Activated T-helper 1 cell treated with anti-CD3 and anti-CD28 coated beads, Interleukin-2, amount 50 U/mL, for 16 hours (primary cell): ENCODE measurements around the gene DOK7.

Experiments used
- DNase-seq, 2 donors: peaks; one replicate each; pipeline ENCODE4 v3.0.0-alpha.2; 2020; ENCODE audit warnings: low read depth in 1 of 2, low spot score in 1 of 2

Gene DOK7

DNA sequence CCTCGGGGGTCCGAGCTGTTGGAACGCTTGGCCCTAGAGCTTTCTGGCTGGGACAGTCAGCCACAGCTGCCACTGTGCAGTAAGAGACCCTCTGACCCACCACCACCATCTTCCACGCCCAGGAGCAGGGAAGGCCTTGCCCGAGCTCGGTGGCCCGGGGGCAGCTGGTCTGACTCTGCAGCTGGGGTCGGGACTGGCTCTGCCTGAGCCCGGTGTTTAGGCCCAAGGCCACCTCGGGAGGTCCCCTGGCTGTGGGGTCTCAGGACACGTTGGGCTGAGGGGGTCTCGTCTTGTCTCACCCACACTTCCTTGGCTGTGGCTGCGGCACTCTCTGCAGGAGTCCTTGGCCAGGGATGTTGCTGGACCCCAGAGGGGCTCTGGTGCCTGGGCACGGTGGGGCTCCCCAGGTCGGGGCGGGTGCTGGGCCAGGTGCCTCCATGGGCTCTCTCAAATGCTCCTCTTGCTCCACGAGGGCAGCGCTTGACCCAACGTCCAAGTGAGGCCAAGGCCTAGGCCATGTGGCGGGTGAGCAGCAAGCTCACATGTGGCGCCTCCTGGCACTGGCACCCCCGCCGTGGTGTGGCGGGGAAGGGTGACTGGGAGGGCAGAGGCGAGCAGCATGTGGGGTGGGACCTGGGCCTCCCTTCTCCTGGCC lies 22.9 kb downstream of the DOK7 start:
- no peak for DNase-seq

DNA sequence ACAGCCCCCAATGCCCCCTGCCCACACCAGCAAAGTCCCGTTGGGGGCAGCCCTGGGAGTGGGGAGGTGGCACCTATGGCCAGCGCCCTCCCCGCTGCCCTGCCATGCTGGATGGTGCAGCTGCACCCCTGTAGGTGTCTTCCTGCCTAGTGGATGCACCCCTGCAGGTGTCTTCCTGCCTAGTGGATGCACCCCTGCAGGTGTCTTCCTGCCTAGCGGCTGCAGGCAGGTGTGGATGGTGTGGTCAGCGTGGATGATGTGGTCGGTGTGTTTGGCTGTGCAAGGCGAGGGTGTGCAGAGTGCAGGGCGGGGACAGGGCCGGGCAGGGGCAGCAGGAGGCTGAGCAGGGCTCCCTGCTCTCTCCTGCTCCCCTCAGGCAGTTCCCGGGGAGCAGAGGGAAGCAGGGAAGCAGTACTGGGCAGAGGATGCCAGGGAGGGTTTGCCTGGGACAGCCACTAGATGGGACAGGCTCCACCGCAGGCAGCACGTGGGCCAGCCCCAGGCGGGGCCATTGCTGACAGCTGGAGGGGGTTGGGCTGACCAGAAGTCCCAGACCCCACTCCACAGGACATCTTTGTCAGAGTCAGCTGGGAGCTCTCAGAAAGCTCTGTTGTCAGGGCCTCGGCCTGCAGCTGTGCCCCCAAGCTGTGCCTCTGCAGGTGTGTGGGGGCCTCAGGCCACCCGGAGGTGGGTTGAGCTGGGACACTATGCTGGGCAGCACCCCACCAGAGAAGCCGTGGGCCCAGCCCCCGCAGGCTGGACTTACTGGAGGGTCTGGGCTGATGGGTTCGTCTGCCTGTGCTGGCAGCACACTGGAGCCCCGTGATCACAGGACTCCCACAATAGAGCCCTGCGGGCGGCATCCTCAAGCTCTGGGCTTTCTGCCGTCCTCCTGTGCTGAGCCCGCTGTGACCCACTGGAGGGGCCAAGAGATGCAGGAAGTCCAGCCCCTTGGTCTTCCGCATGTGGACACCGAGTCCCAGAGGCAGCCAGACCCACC lies 23.7 kb downstream of the DOK7 start:
- no peak for DNase-seq

DNA sequence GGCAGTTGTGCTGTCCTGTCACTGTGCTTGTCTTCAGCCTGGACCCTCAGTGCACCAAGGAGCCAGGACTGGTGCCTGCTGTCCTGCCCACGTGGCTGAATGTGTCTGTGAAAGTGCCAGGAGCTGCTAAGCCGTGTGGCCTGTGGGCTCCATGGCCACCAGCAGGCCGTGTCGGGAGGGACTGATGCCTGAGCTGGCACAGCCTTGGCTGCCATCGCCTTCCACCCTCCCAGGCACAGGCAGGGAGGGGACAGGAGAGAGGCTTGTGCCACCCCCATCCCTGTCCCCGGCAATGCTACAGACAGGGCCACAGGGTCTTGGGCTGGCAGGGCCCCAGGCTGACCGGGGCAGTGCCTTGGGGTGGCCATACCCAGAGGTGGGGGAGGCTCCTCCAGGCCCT lies 24.8 kb downstream of the DOK7 start:
- no peak for DNase-seq

DNA sequence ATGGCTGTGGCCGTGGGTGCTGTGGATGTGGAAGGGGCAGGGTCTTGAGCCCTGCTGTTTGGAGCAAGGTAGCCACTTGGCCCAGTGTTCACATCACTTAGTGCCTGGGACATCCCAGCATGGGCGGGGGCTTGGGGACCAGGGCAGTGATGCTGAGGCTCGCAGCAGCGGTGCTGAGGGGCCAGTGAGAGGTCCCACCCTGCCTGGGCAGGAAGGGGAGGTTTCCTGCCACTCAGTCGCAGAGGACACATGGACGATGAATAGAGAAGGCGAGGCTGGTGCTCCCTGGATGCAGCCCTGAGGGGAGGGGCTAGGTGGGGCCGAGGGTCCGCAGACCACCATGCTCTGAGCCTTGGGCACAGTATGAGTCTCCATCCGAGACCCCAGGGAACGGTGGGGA lies 25.7 kb downstream of the DOK7 start:
- no peak for DNase-seq

DNA sequence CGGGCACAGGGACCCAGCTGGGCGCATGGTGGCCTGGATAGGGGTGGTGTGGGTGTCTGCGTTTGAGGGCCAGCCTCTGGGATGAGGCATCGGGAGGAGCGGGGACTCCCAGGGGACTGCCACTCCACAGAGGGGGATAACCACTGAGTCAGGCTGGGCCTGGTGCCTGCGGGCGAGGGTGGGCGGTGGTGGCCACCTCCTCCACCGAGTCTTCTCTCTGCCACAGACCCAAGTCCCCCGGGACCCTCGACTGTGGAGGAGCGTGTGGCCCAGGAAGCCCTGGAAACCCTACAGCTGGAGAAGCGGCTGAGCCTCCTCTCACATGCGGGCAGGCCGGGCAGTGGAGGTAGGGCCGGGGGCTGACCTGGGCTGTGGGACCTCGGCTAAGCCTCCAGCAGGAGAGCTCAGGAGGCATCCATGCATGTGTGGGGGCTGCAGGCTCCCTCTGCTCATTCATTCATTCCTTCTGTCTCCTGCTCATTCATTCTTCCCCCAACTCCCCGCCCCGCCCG lies 26.4 kb downstream of the DOK7 start:
- no peak for DNase-seq

DNA sequence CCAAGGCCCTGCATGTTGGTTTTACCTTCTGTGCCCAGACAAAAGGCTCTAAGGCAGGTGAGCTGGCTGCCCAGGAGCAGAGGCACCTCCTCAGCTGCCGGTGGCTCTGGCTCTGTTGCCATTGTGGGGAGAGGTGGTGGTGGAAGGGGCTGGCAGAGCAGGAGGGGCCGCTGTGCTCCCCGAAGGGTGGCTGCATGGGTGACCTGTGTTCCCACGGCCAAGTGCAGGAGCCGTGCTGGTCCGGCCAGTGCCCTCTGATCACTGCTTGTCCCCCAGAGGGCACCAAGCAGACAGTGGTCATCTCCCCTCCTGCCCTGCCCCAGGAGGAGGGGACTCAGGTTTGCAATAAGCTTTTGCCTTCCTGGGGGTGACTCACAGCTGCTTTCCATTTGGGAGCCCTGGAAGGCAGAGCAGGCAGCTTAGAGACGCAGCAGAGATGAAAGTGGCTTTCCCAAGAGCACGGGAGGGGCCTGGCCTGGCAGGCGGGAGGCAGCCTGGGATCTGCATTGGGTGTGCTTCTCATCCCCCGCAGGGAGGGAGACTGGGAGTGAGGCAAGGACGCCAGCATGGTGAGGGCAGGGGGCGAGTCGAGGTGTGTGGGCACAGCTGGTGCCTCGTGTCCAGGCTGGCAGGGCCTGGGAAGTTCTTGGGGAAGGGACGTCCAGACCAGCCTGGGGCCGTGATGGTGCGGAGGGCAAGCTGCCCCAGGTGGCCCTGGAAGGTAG lies 28.7 kb downstream of the DOK7 start:
- no peak for DNase-seq

DNA sequence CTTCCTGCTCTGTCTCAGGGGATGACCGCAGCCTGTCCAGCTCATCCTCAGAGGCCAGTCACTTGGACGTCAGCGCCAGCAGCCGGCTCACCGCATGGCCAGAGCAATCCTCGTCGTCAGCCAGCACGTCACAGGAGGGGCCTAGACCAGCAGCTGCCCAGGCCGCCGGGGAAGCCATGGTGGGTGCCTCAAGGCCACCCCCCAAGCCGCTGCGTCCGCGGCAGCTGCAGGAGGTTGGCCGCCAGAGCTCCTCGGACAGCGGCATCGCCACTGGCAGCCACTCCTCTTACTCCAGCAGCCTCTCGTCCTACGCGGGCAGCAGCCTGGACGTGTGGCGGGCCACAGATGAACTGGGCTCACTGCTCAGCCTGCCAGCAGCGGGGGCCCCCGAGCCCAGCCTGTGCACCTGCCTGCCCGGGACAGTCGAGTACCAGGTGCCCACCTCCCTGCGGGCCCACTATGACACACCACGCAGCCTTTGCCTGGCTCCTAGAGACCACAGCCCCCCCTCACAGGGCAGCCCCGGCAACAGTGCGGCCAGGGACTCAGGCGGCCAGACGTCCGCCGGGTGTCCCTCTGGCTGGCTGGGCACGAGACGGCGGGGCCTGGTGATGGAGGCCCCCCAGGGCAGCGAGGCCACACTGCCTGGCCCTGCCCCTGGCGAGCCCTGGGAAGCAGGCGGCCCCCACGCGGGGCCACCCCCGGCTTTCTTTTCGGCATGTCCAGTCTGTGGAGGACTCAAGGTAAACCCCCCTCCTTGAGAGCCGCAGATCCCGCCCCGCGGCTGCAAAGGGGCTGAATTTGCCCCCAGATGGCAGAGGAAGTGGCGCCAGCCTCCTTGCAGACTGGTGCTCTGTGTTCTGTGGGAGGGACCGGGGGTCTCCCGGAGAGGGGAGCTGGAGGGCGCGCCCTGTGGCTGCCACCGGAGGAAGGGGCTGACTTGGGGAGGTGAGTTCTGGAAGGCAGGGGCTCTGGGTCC lies 29.9 kb downstream of the DOK7 start:
- DNase-seq: no peak

DNA sequence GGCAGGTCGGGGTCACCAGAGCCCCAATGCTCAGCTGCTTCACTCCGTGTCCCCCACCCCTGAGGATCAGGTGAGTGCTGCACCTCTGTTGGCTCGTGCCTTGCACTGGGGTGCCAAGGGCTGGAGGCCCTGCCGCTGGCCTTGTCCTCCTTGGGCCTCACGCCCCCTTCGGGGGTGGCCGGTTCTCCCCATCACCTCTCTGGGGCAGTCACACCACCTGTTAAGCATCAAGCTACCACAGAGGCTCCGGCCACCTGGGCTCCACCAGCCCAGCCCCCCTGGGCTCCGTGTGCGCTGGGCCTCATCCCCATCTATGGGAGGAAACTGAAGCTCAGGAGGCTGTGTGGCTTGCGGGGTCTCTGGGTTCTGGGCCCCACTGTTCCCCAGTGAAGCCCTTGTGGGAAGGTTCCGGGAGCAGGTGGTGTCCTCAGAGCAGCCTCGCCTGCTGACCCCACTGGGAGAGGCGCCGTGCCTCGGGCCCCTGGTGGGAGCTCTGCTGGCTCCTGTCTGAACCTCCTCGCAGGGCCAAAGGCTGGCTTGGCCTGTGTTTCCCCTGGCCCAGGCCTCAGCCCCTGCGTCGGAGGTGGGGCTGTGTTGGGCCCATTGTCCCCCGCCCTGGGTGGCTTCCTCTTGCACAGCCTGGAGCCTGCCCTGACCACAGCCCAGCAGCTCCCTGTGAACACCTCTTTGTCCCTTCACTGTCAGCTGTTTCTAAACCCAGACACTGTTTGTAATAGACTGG lies 30.8 kb downstream of the DOK7 start:
- no peak for DNase-seq

DNA sequence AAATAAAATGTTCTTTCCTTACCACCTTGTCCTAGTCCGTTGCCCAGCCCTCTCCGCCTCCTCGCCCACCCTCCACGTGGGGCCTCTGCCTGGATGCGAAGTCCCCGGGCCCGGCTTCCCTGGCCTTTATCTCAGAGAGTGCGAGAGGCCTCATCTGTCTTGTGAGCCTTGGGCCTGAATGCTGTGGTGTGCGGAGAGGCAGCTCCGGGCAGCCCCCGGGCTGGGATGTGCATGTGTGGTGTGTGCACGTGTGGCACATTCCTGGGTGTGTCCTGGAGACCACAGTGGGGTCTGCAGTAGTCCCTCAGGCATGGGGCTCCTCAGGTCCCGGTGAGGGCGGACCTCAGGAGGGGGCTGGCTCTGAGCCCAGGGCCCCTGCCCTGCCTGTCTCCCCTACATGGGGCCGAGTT lies 31.4 kb downstream of the DOK7 start:
- DNase-seq: no peak

DNA sequence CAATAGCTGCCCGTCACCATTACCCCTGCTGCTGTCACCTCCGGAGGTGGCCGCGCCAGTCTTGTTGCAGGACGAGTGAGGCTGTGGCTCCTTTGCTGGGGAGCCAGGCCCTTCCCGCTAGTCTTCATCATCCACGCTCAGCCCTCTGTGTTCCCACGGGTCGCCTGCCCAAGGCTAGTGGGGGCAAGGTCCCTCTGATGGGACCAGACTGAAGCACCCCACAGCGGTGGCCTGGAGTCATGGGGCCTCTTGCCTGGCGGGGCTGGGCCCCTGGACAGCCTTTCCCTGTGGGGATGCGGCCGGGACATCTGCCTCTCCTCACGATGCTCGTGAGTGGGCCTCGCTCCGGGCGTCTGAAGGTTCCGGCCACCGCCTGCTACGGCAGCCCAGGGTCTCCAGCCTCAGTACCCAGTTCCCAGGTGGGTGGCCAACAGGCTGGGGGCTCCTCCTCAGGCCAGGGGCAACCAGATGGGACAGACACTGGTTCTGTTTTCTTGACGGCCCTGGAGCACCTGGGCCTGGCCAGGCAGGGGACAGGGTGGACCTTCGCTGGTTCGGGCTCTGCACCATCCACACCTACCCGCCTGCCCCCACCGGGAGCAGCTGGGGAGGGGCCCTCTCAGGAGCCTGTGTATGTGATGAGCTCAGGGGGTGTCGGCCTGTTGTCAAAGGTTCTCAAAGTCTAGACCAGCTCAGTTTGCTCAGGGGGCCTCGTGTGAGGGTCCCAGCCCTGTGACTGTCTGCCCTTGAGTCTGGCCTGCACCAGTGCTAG lies 32.3 kb downstream of the DOK7 start:
- DNase-seq: no peak

DNA sequence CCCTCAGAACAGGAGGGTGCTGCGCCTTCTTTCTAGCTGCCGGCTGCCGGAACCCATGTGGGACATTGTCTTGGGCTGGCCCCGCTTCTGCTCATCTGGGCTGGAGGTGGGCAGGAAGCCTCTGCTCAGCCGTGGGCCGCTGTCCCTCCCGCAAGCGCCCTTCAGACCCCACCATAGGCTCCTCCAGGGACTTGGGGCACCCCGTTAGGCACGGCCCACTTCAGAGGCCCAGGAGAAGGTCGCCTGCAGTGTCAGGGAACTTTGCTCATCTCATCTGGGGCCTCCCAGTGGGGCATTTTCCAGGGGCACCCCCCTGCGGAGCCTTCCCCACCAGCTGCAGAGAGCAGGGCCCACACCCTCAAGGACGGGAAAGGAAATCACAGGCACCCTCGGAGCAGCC lies 32.9 kb downstream of the DOK7 start:
- no peak for DNase-seq

DNA sequence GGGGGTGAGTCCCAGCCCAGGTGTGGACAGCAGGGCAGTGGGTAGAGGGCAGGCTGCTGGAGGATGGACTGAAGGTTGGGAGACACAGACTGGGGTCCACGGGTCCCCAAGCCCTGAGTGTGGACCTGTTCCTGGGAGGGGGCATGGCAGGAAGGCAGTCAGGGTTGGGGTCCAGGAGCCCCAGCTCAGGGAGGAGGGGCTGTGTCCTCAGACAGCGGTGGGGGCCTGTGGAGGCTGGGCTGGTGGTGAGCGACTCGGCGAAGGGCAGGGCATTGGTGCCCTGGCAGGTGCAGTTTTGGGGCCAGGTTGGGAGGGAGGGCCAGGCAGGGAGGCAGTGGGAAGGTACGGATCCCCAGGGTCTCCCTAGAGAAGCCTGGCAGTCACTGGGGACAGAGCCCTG lies 34.0 kb downstream of the DOK7 start:
- DNase-seq: no peak

DNA sequence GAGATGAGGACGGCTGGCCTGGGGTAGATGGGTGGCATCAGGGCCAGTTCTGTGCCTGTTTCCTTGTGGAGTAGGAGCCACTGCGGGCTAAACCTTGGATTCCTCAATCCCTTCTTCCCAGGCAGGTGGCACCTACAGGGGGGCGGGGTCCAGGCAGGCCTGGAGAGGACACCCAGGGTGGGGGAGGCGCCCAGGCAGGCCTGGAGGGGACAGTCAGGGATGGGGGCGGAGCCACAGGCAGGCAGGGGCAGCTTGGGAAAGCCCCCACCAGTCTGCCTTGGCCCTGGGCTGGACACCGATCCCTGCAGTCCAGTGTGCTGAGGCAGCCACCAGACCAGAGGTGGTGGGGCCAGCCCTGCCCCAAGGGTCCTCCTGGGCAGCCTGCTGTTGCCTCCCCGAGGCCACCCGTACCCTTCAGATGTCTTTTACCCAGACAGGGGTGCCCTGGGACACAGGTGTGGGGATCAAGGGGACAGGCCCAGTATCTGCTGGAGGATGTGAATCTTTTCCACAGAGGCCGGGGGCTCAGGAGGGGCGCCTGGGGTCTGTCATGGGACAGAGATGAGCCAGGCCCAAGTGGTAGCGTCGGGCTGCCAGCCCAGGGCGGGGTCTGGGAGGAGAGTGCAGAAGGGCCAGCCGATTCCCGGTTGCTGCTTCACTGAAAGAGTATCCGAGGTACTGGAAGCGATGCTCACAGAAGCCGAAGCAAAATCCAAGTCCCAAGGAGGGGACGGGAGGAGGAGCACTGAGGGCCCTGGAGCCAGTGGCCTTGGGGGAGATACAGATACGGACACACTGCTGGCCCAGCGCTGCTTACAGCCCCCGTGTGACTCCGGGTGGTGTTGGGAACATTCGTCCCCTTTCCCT lies 34.6 kb downstream of the DOK7 start:
- DNase-seq: no peak

DNA sequence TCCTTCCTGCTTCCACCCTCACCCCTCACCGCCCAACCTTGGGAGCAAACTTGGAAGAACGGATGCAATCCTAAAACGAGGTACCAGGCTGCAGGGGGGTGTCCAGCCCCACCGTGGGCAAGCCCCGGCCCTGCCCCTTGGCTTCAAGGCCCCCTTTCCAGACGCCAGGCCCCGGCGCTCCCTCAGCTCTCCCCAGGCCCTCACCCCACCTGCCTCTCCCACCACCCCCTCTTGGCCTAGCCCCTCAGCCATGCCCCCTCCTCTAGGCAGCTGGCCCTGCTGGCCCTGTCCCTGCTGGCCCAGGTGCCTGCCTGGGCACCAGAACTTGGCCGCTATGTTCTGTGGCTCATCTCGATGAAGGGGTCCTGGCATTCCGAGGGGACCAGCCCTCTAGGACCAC lies 35.3 kb downstream of the DOK7 start:
- DNase-seq: no peak

DNA sequence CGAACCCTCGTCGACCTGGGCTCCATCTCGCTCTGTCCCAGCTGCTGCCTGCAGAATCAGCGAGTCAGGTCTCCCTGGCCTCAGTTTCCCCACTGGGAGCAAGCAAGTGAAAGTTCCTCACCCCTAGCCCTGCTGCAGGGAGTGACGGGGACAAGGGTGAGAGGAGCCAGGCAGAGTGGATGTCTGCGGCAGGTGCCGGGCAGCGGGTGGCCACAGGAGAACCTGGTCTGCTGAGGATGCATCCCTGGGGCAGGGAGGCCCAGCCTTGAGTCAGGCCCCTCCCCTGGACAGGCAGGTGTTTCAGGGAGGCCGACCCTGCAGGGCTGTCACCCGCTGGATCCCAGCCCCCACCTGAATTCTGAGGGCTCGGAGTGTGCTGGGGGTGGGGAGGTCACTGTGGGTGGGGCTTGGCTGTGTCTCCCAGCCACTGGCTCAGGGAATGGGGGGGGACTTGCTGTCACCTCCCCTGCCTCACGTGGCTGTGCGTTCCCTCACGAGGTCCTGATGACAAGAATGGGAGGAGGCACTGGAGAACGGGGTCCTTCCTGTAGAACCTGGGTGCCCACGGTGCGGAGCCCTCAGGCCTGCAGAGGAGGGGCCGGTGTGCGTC lies 35.9 kb downstream of the DOK7 start:
- DNase-seq: no peak

DNA sequence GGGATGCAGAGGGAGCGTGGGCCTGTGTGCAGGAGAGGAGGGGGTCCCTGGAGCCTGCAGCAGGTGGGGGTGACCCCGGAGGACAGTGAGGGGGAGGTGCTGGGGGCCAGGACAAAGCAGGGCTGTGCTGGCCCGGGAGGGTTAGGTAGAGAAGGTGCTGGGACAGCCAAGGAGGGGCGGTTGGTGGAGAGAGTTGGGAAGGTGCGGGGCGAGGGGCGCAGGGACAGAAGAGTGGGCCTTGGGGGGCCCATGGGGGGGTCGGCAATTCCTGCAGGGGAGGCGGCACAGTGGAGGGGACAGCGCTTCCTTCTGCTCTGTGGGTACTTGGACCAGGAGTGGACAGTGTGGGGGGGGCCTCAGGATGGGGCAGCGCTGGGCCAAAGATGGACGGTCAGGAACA lies 36.6 kb downstream of the DOK7 start:
- DNase-seq: no peak

DNA sequence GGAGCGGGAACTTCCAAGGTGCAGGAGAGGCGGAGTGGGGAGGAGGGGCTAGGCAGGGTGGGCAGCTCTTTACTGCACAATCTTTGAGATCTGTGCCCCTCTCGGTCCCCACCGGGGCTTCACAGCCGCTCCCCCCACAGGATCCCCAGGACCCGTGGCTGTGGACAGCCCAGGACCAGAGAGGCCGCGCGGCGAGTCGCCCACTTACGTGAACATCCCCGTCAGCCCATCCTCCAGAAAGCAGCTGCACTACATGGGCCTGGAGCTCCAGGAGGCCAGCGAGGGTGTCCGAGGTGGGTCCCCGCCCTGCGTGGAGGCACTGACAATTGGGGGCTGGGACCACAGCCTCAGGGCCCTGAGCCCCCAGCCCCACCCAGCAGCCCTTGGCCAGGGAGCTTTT lies 37.0 kb downstream of the DOK7 start:
- DNase-seq: no peak

DNA sequence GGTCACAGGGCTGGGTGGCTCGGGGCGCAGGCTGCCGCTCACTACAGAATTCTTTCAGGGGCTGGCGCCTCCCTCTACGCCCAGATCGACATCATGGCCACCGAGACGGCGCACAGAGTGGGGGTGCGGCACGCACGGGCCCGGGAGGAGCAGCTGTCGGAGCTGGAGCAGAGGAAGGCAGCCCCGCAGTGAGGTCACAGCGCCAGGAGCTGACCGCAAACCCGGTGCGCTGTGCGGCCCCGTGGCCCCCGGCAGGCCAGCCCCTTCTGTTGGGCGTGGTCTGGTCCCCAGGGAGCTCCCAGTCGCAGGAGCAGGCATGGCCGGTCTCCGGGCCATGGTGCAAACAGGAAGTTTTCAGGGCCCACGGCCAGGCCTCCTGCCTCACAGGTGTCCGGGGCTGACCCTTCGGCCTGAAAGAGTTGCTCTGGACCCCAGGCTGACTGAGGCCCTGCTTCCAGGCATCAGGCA lies 37.6 kb downstream of the DOK7 start:
- DNase-seq: no peak
